CMK (cell line): ENCODE data around the gene F8.
"Not testable (repeated sequence)": the region's sequence is repeated elsewhere in the genome, so short reads cannot be mapped to it uniquely, and the experiment has no call there.

Experiments
- DNase-seq: peaks from one replicate; pipeline ENCODE4 v3.0.0-alpha.2; 2010; ENCODE audit warnings: low read depth

F8 gene

GRCh38 chrX:154981116-154981411 is 41.5 kb downstream of the F8 start:
- DNase-seq: no peak

- peak; percentile 20 for DNase-seq
Measured at GRCh38 chrX:154980330-154981115, 42.0 kb downstream of the F8 start.

GRCh38 chrX:154979629-154980028 is 42.9 kb downstream of the F8 start:
- no peak for DNase-seq

DNA sequence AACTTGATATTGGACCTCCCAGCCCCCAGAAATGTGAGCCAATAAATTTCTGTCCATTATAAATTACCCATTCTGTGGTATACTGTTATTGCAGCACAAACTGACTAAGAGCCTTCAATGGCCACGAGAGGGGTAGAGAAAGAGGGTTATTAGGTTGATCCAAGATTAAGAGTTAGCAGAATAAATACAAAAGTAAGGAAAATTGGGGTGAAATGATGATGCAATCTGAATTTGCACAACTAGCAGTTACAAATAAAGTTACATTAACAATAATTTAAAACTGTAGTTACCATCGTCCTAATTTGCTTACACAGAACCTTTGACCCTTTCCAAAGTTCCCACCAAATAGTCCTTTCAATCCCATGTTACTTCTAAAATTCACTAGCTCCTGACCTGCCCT is 54.2 kb downstream of the F8 start:
- no peak for DNase-seq

GRCh38 chrX:154967603-154968002 is 54.9 kb downstream of the F8 start:
- DNase-seq: no peak

DNA sequence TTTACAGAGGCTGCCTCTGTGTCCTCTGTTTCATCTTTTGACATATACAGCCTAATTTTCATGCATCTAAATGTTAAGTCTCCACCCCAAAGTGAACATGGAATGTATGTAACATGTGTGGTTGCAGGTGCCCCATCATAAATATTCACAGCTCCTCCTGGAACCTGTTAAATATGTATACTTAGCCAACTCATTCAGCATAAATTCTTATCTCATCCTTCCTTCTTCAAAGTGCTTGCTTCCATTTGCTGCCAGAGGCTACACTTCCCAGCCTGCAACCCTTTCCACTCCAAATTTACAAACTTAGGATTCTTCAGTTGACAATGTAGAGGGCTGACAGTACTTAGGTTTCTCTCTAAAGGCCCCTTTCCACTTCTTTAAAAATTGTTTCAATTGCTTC is 60.6 kb downstream of the F8 start:
- no peak for DNase-seq

DNA sequence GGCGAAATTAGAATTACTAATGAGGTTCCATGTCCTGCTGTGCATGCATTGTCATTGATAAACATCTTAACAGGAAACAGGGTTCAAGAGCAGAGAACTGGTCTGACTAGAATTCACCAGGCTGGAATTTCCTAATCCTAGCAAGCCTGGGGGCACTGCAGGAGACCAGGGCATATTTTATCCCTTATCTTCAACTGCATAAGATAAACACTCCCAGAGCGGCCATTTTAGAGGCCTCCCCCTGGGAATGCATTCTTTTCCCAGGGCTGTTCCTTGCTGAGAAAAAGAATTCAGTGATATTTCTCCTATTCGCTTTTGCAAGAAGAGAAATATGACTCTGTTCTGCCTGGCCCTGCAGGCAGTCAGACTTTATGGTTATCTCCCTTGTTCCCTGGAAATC is 66.7 kb downstream of the F8 start:
- DNase-seq: not testable (repeated sequence)

DNA sequence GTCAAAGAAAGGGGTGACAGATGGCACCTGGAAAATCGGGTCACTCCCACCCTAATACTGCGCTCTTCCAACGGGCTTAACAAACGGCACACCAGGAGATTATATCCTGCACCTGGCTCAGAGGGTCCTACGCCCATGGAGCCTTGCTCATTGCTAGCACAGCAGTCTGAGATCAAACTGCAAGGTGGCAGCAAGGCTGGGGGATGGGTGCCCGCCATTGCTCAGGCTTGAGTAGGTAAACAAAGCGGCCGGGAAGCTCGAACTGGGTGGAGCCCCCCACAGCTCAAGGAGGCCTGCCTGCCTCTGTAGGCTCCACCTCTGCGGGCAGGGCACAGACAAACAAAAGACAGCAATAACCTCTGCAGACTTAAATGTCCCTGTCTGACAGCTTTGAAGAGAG is 83.3 kb downstream of the F8 start:
- not testable (repeated sequence) for DNase-seq

- DNase-seq: not testable (repeated sequence)
Measured at GRCh38 chrX:154924771-154925170, 97.8 kb downstream of the F8 start.

- peak; percentile 21 for DNase-seq
Measured at GRCh38 chrX:154918060-154918483, 104.5 kb downstream of the F8 start.

GRCh38 chrX:154914052-154914451 is 108.5 kb downstream of the F8 start:
- DNase-seq: no peak

- DNase-seq: not testable (repeated sequence)
Measured at GRCh38 chrX:154910528-154910927, 112.0 kb downstream of the F8 start.

GRCh38 chrX:154910048-154910447 is 112.5 kb downstream of the F8 start:
- not testable (repeated sequence) for DNase-seq

- DNase-seq: no peak
Measured at GRCh38 chrX:154908821-154909220, 113.7 kb downstream of the F8 start.

DNA sequence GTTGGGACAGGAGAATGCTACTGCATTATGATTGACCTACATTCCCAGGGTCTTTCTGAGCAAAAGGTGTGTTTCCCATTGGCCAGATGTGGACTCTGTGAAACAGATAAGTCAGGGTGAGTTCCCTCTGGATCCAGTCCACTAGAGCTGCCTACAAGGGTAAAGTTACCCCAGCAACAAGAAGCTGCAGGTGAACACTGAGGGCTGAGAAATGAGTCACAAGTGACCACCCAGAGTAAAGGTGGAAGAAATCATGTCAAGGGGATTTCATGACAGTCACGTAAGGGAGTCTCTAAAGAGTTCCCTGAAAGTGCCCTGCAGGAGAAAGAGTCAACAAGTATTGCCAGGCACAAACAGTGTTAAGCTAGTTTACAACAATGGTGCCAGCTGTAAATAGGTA is 120.1 kb downstream of the F8 start:
- DNase-seq: no peak

DNA sequence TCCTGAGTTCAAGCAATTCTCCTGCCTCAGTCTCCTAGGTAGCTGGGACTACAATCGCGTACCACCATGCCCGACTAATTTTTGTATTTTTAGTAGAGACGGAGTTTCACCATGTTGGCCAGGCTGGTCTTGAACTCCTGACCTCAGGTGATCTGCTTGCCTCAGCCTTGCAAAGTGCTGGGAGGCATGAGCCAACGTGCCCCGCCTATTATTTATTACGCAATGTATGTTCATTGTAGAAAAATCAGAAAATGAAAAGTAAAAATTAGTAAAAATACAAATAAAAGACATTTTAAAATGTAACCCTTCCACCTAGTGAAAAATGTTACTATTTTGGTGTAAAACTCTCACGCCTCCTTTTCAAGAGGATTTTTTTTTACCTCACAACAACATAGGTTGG is 122.2 kb downstream of the F8 start:
- no peak for DNase-seq

DNA sequence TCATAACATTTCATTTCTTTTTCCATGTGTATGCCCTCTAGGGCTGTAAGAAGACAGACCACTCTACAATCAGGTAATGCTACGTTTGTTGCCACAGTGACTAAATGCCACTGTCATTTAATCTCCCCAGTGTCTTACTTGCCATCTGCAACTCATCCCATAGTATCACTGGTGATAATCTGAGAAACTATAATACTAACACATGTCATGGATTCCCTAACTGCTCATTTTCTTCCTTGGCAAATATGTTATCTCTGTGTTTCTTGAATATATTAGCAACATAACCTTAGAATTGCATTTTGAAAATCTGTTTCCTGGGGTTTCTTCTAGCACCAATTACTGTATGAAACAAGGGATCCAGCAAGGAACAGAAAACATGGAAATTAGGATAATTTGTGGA is 130.2 kb downstream of the F8 start:
- DNase-seq: no peak

DNA sequence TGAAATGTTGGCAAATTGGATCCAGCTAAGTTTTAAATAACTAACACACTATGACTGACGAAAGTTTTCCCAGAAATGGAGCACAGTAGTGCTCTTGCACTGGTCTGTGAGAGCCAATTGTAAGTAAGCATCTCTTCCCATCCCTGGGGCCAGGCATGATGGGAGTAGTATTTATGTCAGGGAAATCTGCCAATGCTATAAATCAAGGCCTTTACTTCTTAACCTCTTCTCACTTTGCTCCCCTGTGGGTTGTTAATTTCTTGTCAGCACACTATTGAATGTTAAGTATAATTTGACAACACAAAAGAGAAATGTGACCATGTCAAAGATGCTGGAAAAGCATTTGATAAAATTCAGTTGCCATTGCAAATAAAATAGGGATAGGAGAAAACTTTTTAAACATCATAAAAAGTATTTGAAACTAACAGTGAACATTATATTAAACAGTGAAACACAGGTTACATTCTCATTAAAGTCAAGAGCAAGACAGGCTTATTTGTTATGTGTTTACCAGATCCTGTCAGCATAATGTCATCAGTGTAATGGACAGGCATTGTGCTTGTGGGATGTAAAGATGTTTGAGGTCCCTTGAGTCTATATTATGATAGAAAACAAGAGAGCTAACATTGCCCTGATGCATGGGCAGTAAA is 131.4 kb downstream of the F8 start:
- no peak for DNase-seq

GRCh38 chrX:154886789-154887221 is 135.7 kb downstream of the F8 start:
- DNase-seq: not testable (repeated sequence)

- not testable (repeated sequence) for DNase-seq
Measured at GRCh38 chrX:154886069-154886788, 136.3 kb downstream of the F8 start, which contains the start of gene F8A1. F8A1 (plus strand) TSS chrX:154886355; CDS start chrX:154886375, 20 bp downstream.

GRCh38 chrX:154885549-154885948 is 137.0 kb downstream of the F8 start:
- DNase-seq: not testable (repeated sequence)

- not testable (repeated sequence) for DNase-seq
Measured at GRCh38 chrX:154885057-154885456, 137.5 kb downstream of the F8 start.

- DNase-seq: not testable (repeated sequence)
Measured at GRCh38 chrX:154884069-154884468, 138.5 kb downstream of the F8 start.
